ENCODE results near the gene CLIP1.

CLIP1 gene

GRCh38 chr12:122323311-122324019 is 99.0 kb downstream of the CLIP1 start:
- Mint-ChIP-seq H3K27me3 (no peaks in the 10 kb centered on the region), H3K36me3 (ENCODE audit: insufficient read depth) (peaks cover 39% of the 10 kb centered on the region), H3K27ac (no peak overlapping the region), H3K4me3 (no peak overlapping the region), H3K9me3 (no peaks in the 10 kb centered on the region), H3K4me1 (ENCODE audit: low read depth in 2 of 2) (peaks cover 0 to 6% of the 10 kb centered on the region in 2 donors)
- DNase-seq (no peak), ATAC-seq (replicated peaks) (no peak)

- ATAC-seq (replicated peaks) (no peak), DNase-seq (no peak)
- peak overlapping the region in 1 of 2 donors; percentile 47 for H3K27ac Mint-ChIP-seq
- H3K4me1 Mint-ChIP-seq (ENCODE audit: low read depth in 2 of 2), result peaks cover 0 to 3% of the 10 kb centered on the region in 2 donors
- peaks cover 41% of the 10 kb centered on the region for H3K36me3 Mint-ChIP-seq (ENCODE audit: insufficient read depth)
- H3K9me3 Mint-ChIP-seq, result no peaks in the 10 kb centered on the region
- H3K4me3 Mint-ChIP-seq, result no peak overlapping the region
- H3K27me3 Mint-ChIP-seq, result no peaks in the 10 kb centered on the region
Observed at GRCh38 chr12:122322501-122322900, 100.0 kb downstream of the CLIP1 start.

- no peak for ATAC-seq (replicated peaks)
- Mint-ChIP-seq H3K36me3 (ENCODE audit: insufficient read depth) (peaks cover 59% of the 10 kb centered on the region), H3K9me3 (no peaks in the 10 kb centered on the region), H3K27ac (peak overlapping the region in 1 of 2 donors; percentile 15), H3K27me3 (no peaks in the 10 kb centered on the region), H3K4me3 (no peak overlapping the region), H3K4me1 (ENCODE audit: low read depth in 2 of 2) (no peaks in the 10 kb centered on the region)
- DNase-seq, result no peak
Observed at GRCh38 chr12:122318607-122319605, 103.6 kb downstream of the CLIP1 start.

GRCh38 chr12:122312926-122313325 is 109.5 kb downstream of the CLIP1 start:
- no peak for ATAC-seq (replicated peaks)
- DNase-seq, result no peak
- no peaks in the 10 kb centered on the region for H3K27me3 Mint-ChIP-seq
- peaks cover 57% of the 10 kb centered on the region for H3K36me3 Mint-ChIP-seq (ENCODE audit: insufficient read depth)
- H3K9me3 Mint-ChIP-seq, result no peaks in the 10 kb centered on the region
- no peaks in the 10 kb centered on the region for H3K4me1 Mint-ChIP-seq (ENCODE audit: low read depth in 2 of 2)
- H3K4me3 Mint-ChIP-seq, result no peak overlapping the region
- no peak overlapping the region for H3K27ac Mint-ChIP-seq

GRCh38 chr12:122311696-122312095 is 110.8 kb downstream of the CLIP1 start:
- Mint-ChIP-seq H3K36me3 (ENCODE audit: insufficient read depth) (peaks cover 53% of the 10 kb centered on the region), H3K4me1 (ENCODE audit: low read depth in 2 of 2) (no peaks in the 10 kb centered on the region), H3K9me3 (no peaks in the 10 kb centered on the region), H3K4me3 (no peak overlapping the region), H3K27me3 (no peaks in the 10 kb centered on the region), H3K27ac (no peak overlapping the region)
- DNase-seq, result no peak
- no peak for ATAC-seq (replicated peaks)

- Mint-ChIP-seq H3K27ac (no peak overlapping the region), H3K4me3 (no peak overlapping the region), H3K9me3 (no peaks in the 10 kb centered on the region), H3K4me1 (ENCODE audit: low read depth in 2 of 2) (no peaks in the 10 kb centered on the region), H3K27me3 (no peaks in the 10 kb centered on the region), H3K36me3 (ENCODE audit: insufficient read depth) (peaks cover 44% of the 10 kb centered on the region)
- no peak for DNase-seq
- no peak for ATAC-seq (replicated peaks)
Observed at GRCh38 chr12:122310626-122311333, 111.7 kb downstream of the CLIP1 start.

- Mint-ChIP-seq H3K27me3 (no peaks in the 10 kb centered on the region), H3K4me1 (ENCODE audit: low read depth in 2 of 2) (no peaks in the 10 kb centered on the region), H3K4me3 (no peak overlapping the region), H3K27ac (no peak overlapping the region), H3K36me3 (ENCODE audit: insufficient read depth) (peaks cover 33% of the 10 kb centered on the region), H3K9me3 (no peaks in the 10 kb centered on the region)
- DNase-seq (no peak), ATAC-seq (replicated peaks) (no peak)
Observed at GRCh38 chr12:122309564-122310121, 112.8 kb downstream of the CLIP1 start.

- ATAC-seq (replicated peaks), result no peak
- H3K36me3 Mint-ChIP-seq (ENCODE audit: insufficient read depth), result peaks cover 25% of the 10 kb centered on the region
Observed at GRCh38 chr12:122308811-122309210, 113.7 kb downstream of the CLIP1 start.

GRCh38 chr12:122306407-122306806 is 116.1 kb downstream of the CLIP1 start:
- no peak overlapping the region for H3K4me3 Mint-ChIP-seq
- no peaks in the 10 kb centered on the region for H3K4me1 Mint-ChIP-seq (ENCODE audit: low read depth in 2 of 2)
- H3K36me3 Mint-ChIP-seq (ENCODE audit: insufficient read depth), result peaks cover 18% of the 10 kb centered on the region
- ATAC-seq (replicated peaks) (no peak), DNase-seq (no peak)
- no peaks in the 10 kb centered on the region for H3K9me3 Mint-ChIP-seq
- H3K27me3 Mint-ChIP-seq, result no peaks in the 10 kb centered on the region
- H3K27ac Mint-ChIP-seq, result no peak overlapping the region

More at GRCh38 chr12:122308811-122309210, 113.7 kb downstream of the CLIP1 start:
- H3K27me3 Mint-ChIP-seq, result no peaks in the 10 kb centered on the region
- DNase-seq, result no peak
- no peaks in the 10 kb centered on the region for H3K4me1 Mint-ChIP-seq (ENCODE audit: low read depth in 2 of 2)
- no peaks in the 10 kb centered on the region for H3K9me3 Mint-ChIP-seq
- no peak overlapping the region for H3K27ac Mint-ChIP-seq
- no peak overlapping the region for H3K4me3 Mint-ChIP-seq

GRCh38 chr12:122304924-122305323 is 117.5 kb downstream of the CLIP1 start:
- no peaks in the 10 kb centered on the region for H3K9me3 Mint-ChIP-seq
- H3K4me3 Mint-ChIP-seq, result no peak overlapping the region
- no peaks in the 10 kb centered on the region for H3K27me3 Mint-ChIP-seq
- no peaks in the 10 kb centered on the region for H3K4me1 Mint-ChIP-seq (ENCODE audit: low read depth in 2 of 2)
- DNase-seq, result no peak
- peaks cover 20% of the 10 kb centered on the region for H3K36me3 Mint-ChIP-seq (ENCODE audit: insufficient read depth)
- peak overlapping the region in 1 of 2 donors; percentile 41 for H3K27ac Mint-ChIP-seq
- no peak for ATAC-seq (replicated peaks)

- no peak overlapping the region for H3K4me3 Mint-ChIP-seq
- ATAC-seq (replicated peaks) (no peak), DNase-seq (no peak)
- H3K9me3 Mint-ChIP-seq, result no peaks in the 10 kb centered on the region
- no peaks in the 10 kb centered on the region for H3K27me3 Mint-ChIP-seq
- no peaks in the 10 kb centered on the region for H3K4me1 Mint-ChIP-seq (ENCODE audit: low read depth in 2 of 2)
- H3K36me3 Mint-ChIP-seq (ENCODE audit: insufficient read depth), result peaks cover 24% of the 10 kb centered on the region
- H3K27ac Mint-ChIP-seq, result no peak overlapping the region
Observed at GRCh38 chr12:122303068-122303467, 119.4 kb downstream of the CLIP1 start.

- Mint-ChIP-seq H3K27ac (no peak overlapping the region), H3K9me3 (no peaks in the 10 kb centered on the region), H3K4me3 (no peak overlapping the region), H3K4me1 (ENCODE audit: low read depth in 2 of 2) (no peaks in the 10 kb centered on the region), H3K36me3 (ENCODE audit: insufficient read depth) (peaks cover 26% of the 10 kb centered on the region), H3K27me3 (no peaks in the 10 kb centered on the region)
- DNase-seq, result no peak
- ATAC-seq (replicated peaks), result no peak
Observed at GRCh38 chr12:122298071-122298748, 124.3 kb downstream of the CLIP1 start.

- peaks cover 26% of the 10 kb centered on the region for H3K36me3 Mint-ChIP-seq (ENCODE audit: insufficient read depth)
Observed at GRCh38 chr12:122297494-122297893, 125.0 kb downstream of the CLIP1 start.

More at GRCh38 chr12:122297494-122297893, 125.0 kb downstream of the CLIP1 start:
- no peaks in the 10 kb centered on the region for H3K27me3 Mint-ChIP-seq
- no peak overlapping the region for H3K4me3 Mint-ChIP-seq
- H3K27ac Mint-ChIP-seq, result no peak overlapping the region
- DNase-seq (no peak), ATAC-seq (replicated peaks) (no peak)
- no peaks in the 10 kb centered on the region for H3K4me1 Mint-ChIP-seq (ENCODE audit: low read depth in 2 of 2)
- no peaks in the 10 kb centered on the region for H3K9me3 Mint-ChIP-seq

All from effector memory CD8-positive, alpha-beta T cell (primary cell).